GM06990 (cell line): ENCODE measurements around the gene CFAP210.

ENCODE experiments used
- DNase-seq: peaks from one replicate; pipeline ENCODE4 v3.0.0-alpha.2; 2011; ENCODE audit not compliant: insufficient read length; ENCODE audit errors: extremely low read depth
- H3K27me3 ChIP-seq: replicated peaks from 2 replicates; pipeline ENCODE4 v1.6.0; 2011; ENCODE audit warnings: low read length; ENCODE audit not compliant: control insufficient read depth, insufficient read depth
- H3K36me3 ChIP-seq: 2 replicates; pipeline ENCODE4 v1.5.1; 2011; ENCODE audit warnings: low read length; ENCODE audit not compliant: control insufficient read depth, insufficient read depth
- H3K4me3 ChIP-seq: replicated peaks from 2 replicates; pipeline ENCODE4 v1.5.1; 2011; ENCODE audit warnings: low read depth, mild to moderate bottlenecking, control low read depth, low read length
- TF ChIP-seq, protein P1 (sequence below): IDR thresholded peaks from 2 replicates; pipeline ENCODE4 v1.5.1; 2011; ENCODE audit warnings: low read length, control low read depth, mild to moderate bottlenecking, inconsistent platforms; ENCODE audit not compliant: insufficient read depth, poor library complexity, severe bottlenecking

The CFAP210 gene

DNA sequence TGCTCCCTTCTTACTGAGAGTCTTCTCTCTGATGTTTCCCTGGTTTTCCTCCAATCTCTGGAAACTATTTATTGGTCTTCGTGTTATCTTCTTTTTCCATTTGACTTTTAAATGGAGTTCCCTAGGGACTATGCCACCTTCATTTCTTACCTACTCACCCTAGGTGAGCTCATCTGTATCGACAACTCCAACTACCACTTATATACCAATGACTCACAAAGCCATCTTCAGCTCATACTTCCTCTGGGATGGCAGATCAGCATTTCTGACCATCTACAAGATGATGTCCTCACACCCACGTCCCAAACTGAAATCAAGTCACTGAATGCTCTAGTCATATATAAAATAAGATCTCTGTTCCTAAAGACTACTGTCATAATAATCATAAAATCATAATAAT, 40.6 kb downstream of the CFAP210 start:
- TF ChIP-seq, protein P1, sequence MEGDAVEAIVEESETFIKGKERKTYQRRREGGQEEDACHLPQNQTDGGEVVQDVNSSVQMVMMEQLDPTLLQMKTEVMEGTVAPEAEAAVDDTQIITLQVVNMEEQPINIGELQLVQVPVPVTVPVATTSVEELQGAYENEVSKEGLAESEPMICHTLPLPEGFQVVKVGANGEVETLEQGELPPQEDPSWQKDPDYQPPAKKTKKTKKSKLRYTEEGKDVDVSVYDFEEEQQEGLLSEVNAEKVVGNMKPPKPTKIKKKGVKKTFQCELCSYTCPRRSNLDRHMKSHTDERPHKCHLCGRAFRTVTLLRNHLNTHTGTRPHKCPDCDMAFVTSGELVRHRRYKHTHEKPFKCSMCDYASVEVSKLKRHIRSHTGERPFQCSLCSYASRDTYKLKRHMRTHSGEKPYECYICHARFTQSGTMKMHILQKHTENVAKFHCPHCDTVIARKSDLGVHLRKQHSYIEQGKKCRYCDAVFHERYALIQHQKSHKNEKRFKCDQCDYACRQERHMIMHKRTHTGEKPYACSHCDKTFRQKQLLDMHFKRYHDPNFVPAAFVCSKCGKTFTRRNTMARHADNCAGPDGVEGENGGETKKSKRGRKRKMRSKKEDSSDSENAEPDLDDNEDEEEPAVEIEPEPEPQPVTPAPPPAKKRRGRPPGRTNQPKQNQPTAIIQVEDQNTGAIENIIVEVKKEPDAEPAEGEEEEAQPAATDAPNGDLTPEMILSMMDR, result no peak
- no peak overlapping the region for H3K4me3 ChIP-seq
- no peak for DNase-seq
- no peaks in the 10 kb centered on the region for H3K27me3 ChIP-seq
- no peaks in the 10 kb centered on the region for H3K36me3 ChIP-seq

DNA sequence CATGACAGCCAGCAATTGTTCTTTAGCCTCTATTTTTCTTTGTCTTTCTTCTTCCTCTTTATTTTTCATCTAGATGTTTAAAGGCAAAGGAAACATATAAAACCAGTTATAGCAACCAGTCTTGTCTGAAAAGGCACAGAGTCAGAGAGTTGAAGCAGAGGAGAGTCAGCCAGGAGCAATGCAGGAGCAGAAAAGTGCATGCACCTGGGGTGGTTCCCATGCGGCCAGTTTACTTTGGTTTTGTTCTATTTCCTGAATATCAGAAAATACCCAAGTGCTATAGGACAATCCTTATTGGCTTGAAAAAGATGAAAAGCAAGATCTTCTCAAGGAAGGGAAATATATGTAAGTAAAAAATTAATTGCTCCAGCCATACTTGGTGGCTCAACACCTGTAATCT, 44.9 kb downstream of the CFAP210 start:
- TF ChIP-seq, protein P1, result no peak
- Histone ChIP-seq H3K4me3 (no peak overlapping the region), H3K27me3 (no peaks in the 10 kb centered on the region), H3K36me3 (no peaks in the 10 kb centered on the region)
- no peak for DNase-seq

DNA sequence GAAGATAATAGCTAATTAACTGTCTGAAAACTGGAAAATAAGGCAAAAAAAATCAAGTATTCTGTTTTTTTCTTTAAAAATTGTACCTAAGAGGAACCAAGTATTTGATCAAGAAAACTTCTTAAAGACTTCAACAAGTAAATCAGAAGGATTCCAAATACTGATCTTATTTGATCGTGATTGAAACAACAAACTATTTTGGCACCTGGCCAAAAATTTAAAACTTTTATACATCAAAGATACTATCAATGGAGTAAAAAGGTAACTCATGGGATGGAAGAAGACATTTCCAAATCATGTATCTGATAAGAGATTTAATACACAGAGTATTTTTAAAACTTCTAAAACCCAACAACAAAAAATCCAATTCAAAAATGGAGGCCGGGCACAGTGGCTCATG, 46.7 kb downstream of the CFAP210 start:
- no peak for DNase-seq
- H3K27me3 ChIP-seq, result no peaks in the 10 kb centered on the region
- no peak overlapping the region for H3K4me3 ChIP-seq
- H3K36me3 ChIP-seq, result no peaks in the 10 kb centered on the region
- TF ChIP-seq, protein P1, result no peak

DNA sequence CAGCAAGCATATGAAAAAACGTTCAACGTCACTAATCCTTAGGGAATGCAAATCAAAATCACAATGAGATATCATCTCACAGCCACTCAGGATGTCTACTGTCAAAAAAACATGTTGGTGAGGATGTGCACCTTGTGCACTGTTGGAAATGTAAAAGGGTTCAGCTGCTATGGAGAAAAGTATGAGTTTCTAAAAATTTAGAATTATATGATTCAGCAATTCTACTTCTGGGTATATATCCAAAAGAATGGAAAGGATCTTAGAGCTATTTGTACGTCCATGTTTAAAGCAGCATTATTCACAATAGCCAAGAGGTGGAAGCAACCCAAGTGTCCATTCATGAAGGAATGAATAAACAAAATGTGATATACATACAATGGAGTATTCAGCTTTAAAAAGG, 50.0 kb downstream of the CFAP210 start:
- Histone ChIP-seq H3K27me3 (no peaks in the 10 kb centered on the region), H3K36me3 (no peaks in the 10 kb centered on the region), H3K4me3 (no peak overlapping the region)
- TF ChIP-seq, protein P1, result no peak
- no peak for DNase-seq

DNA sequence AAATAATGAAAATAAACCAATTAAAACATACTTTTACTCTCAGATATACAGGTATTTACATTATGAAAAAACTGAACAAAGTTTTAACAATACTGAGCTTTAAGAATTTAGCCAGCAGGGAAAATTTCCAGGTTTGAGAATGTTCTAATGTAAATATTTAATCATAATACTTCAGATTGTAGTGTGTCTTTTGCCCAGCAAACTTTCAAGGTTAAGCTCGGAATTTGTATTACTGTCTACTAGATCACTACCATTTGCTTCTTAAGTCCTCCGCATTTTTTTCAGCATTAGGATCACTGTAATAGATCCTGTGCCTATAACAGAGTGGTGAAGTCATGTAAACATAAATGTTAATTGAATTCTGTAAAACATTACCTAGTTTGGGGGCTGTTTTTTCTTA, 52.7 kb downstream of the CFAP210 start:
- TF ChIP-seq, protein P1, result no peak
- Histone ChIP-seq H3K27me3 (no peaks in the 10 kb centered on the region), H3K36me3 (no peaks in the 10 kb centered on the region), H3K4me3 (no peak overlapping the region)
- no peak for DNase-seq

DNA sequence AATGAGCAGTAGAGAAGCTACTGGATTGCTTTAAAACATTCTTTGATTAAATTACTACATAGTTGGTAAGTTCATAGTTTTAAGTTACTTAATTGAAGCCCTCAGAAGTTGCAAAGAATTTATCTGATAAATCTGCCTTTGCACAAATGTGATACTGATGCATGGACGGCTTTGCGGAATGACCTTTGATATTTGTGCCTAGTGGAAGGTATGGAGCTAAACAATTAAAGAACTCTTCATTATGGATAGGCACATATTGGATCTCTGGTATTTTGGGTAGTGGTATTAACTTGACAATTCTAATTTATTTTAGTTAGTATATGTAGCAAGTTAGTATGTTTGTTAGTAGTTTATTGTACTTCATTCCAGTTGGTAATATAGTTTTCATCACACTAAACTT, 54.1 kb downstream of the CFAP210 start:
- no peaks in the 10 kb centered on the region for H3K36me3 ChIP-seq
- no peak for DNase-seq

More for the DNA sequence above, 54.1 kb downstream of the CFAP210 start:
- H3K4me3 ChIP-seq, result no peak overlapping the region
- H3K27me3 ChIP-seq, result no peaks in the 10 kb centered on the region
- TF ChIP-seq, protein P1, result no peak
